Breast epithelium (tissue), 4 donors: Measurements from ENCODE around the gene USP17L5. TPM values are rescaled to one million over a fixed set of nuclear protein-coding genes. Genes with fewer than 3 reads are reported as not detected.
"Not testable (repeated sequence)": the region's sequence is repeated elsewhere in the genome, so short reads cannot be mapped to it uniquely, and the experiment has no call there.

Source experiments
- DNase-seq, 2 donors: peaks; one replicate each; pipeline ENCODE4 v3.0.0-alpha.2; 2019; ENCODE audit warnings: low spot score in 2 of 2
- H3K27ac ChIP-seq, 2 donors: fragments of 200-600 bp; sonication (generic) in 1 of 2; one replicate each; pipeline ENCODE4 v1.5.1; 2016 to 2019; ENCODE audit warnings: mild to moderate bottlenecking in 1 of 2
- H3K27me3 ChIP-seq, 2 donors: fragments of 200-600 bp; sonication (generic) in 1 of 2; one replicate each; pipeline versions ENCODE4 v1.5.1 to v1.6.0; 2017 to 2019; ENCODE audit warnings: control low read depth in 1 of 2, mild to moderate bottlenecking in 1 of 2
- H3K36me3 ChIP-seq: fragments of 200-600 bp; one replicate; pipeline ENCODE4 v1.5.1; 2019
- H3K4me1 ChIP-seq, 2 donors: fragments of 200-600 bp; sonication (generic); one replicate each; pipeline ENCODE4 v1.5.1; 2016 to 2019; ENCODE audit warnings: control low read depth in 1 of 2
- H3K4me3 ChIP-seq, 3 donors: fragments of 200-600 bp; sonication (generic); 1 replicate in 2 of 3; 2 replicates in 1 of 3; pipeline ENCODE4 v1.5.1; 2016 to 2019; ENCODE audit warnings: mild to moderate bottlenecking in 3 of 3, moderate library complexity in 2 of 3
- H3K9me3 ChIP-seq, 2 donors: fragments of 200-600 bp; sonication (generic) in 1 of 2; one replicate each; pipeline ENCODE4 v1.5.1; 2016 to 2019; ENCODE audit warnings: control low read depth in 1 of 2
- intact Hi-C: fragments of 100-400 bp; cut with DNase I; formaldehyde crosslinking; loops from one replicate; pipeline ENCODE4 v1.15.1; 2023; ENCODE audit warnings: low total_unique reads
- total RNA-seq, 3 donors: library from RNA; depleted of rRNA; stranded (reverse); fragments of >200 nt; gene quantifications; one replicate each; pipeline ENCODE4 v1.1.0, GENCODE V29; 2016

Gene USP17L5
- total RNA-seq = not detected

- H3K4me3 ChIP-seq, H3K27me3 ChIP-seq, H3K4me1 ChIP-seq, DNase-seq, H3K9me3 ChIP-seq, H3K27ac ChIP-seq, intact Hi-C loops, H3K36me3 ChIP-seq: not testable (repeated sequence)
Observed at GRCh38 chr4:9339103-9339502, at the start of gene USP17L5. TSS of gene USP17L5 (plus strand) at chr4:9339403. CDS start at chr4:9339403, 0 bp downstream.

GRCh38 chr4:9324191-9324590 is 15.0 kb upstream of the USP17L5 start:
- H3K4me1 ChIP-seq, H3K36me3 ChIP-seq, intact Hi-C loops, H3K27ac ChIP-seq, DNase-seq, H3K4me3 ChIP-seq, H3K9me3 ChIP-seq, H3K27me3 ChIP-seq: not testable (repeated sequence)

GRCh38 chr4:9324865-9325264 is 14.3 kb upstream of the USP17L5 start, which contains the start of gene USP17L24:
TSS of gene USP17L24 (plus strand) at chr4:9325165. CDS start at chr4:9325165, 0 bp downstream.
- H3K27me3 ChIP-seq, H3K4me3 ChIP-seq, H3K27ac ChIP-seq, DNase-seq, intact Hi-C loops, H3K36me3 ChIP-seq, H3K9me3 ChIP-seq, H3K4me1 ChIP-seq: not testable (repeated sequence)

- H3K36me3 ChIP-seq, H3K4me1 ChIP-seq, DNase-seq, H3K9me3 ChIP-seq, H3K27me3 ChIP-seq, intact Hi-C loops, H3K4me3 ChIP-seq, H3K27ac ChIP-seq: not testable (repeated sequence)
Observed at GRCh38 chr4:9329611-9330010, 9.6 kb upstream of the USP17L5 start, which contains the start of gene USP17L25. TSS of gene USP17L25 (plus strand) at chr4:9329911. CDS start at chr4:9329911, 0 bp downstream.

GRCh38 chr4:9334358-9334757 is 4.8 kb upstream of the USP17L5 start, which contains the start of gene USP17L26:
TSS of gene USP17L26 (plus strand) at chr4:9334658. CDS start at chr4:9334658, 0 bp downstream.
- H3K9me3 ChIP-seq, H3K4me3 ChIP-seq, H3K27ac ChIP-seq, H3K4me1 ChIP-seq, intact Hi-C loops, H3K36me3 ChIP-seq, DNase-seq, H3K27me3 ChIP-seq: not testable (repeated sequence)

- H3K9me3 ChIP-seq, H3K4me3 ChIP-seq, intact Hi-C loops, H3K4me1 ChIP-seq, DNase-seq, H3K36me3 ChIP-seq, H3K27ac ChIP-seq, H3K27me3 ChIP-seq: not testable (repeated sequence)
Observed at GRCh38 chr4:9343848-9344247, 4.6 kb downstream of the USP17L5 start, which contains the start of gene USP17L27. TSS of gene USP17L27 (plus strand) at chr4:9344148. CDS start at chr4:9344148, 0 bp downstream.

GRCh38 chr4:9348593-9348992 is 9.4 kb downstream of the USP17L5 start, which contains the start of gene USP17L28:
TSS of gene USP17L28 (plus strand) at chr4:9348893. CDS start at chr4:9348893, 0 bp downstream.
- H3K27ac ChIP-seq, intact Hi-C loops, DNase-seq, H3K4me3 ChIP-seq, H3K27me3 ChIP-seq, H3K9me3 ChIP-seq, H3K36me3 ChIP-seq, H3K4me1 ChIP-seq: not testable (repeated sequence)

GRCh38 chr4:9350866-9351265 is 11.7 kb downstream of the USP17L5 start:
- H3K4me3 ChIP-seq, H3K9me3 ChIP-seq, H3K36me3 ChIP-seq, H3K27ac ChIP-seq, H3K27me3 ChIP-seq, DNase-seq, intact Hi-C loops, H3K4me1 ChIP-seq: not testable (repeated sequence)

- H3K27me3 ChIP-seq, intact Hi-C loops: not testable (repeated sequence)
Observed at GRCh38 chr4:9353338-9353737, 14.1 kb downstream of the USP17L5 start, which contains the start of gene USP17L29. TSS of gene USP17L29 (plus strand) at chr4:9353638. CDS start at chr4:9353638, 0 bp downstream.

GRCh38 chr4:9362829-9363228 is 23.6 kb downstream of the USP17L5 start, which contains the start of gene USP17L30:
TSS of gene USP17L30 (plus strand) at chr4:9363129. CDS start at chr4:9363129, 0 bp downstream.
- H3K36me3 ChIP-seq, intact Hi-C loops, H3K4me3 ChIP-seq, H3K4me1 ChIP-seq, H3K27me3 ChIP-seq, H3K27ac ChIP-seq, H3K9me3 ChIP-seq, DNase-seq: not testable (repeated sequence)

More at GRCh38 chr4:9353338-9353737, 14.1 kb downstream of the USP17L5 start, which contains the start of gene USP17L29:
- H3K9me3 ChIP-seq, H3K4me1 ChIP-seq, H3K36me3 ChIP-seq, DNase-seq, H3K4me3 ChIP-seq, H3K27ac ChIP-seq: not testable (repeated sequence)

- H3K4me1 ChIP-seq, DNase-seq, H3K27me3 ChIP-seq, H3K36me3 ChIP-seq, H3K9me3 ChIP-seq, intact Hi-C loops, H3K27ac ChIP-seq, H3K4me3 ChIP-seq: not testable (repeated sequence)
Observed at GRCh38 chr4:9379881-9380280, 40.7 kb downstream of the USP17L5 start.
